Measurements from ENCODE around the gene HDHD5. TPM values are rescaled to one million over a fixed set of nuclear protein-coding genes. Genes with fewer than 3 reads are reported as not detected.

Gene HDHD5
- total RNA-seq, 4 donors from 2014 or later: 38.5 to 58.3 (median 44.5) TPM

- no peaks in the 10 kb centered on the region for H3K27me3 ChIP-seq
- TF ChIP-seq EP300 (IDR thresholded peaks at IDR 0.05) (no peak), POLR2AphosphoS5 (IDR thresholded peaks at IDR 0.05) (no peak), CTCF (IDR thresholded peaks at IDR 0.05) (no peak), POLR2A (IDR thresholded peaks at IDR 0.05) (no peak)
- no peak overlapping the region for H3K27ac ChIP-seq
- H3K36me3 ChIP-seq: peaks cover 82% of the 10 kb centered on the region
- H3K9me3 ChIP-seq: no peaks in the 10 kb centered on the region
- H3K4me3 ChIP-seq: no peak overlapping the region
- WGBS: 90% methylated on average over 8 of the region's 8 CpGs
- H3K4me1 ChIP-seq: no peaks in the 10 kb centered on the region
- peak in 1 of 2 donors; percentile 17 for DNase-seq (ENCODE audit: low spot score in 2 of 2)
Observed at GRCh38 chr22:17140022-17140421, 19.1 kb downstream of the HDHD5 start.

GRCh38 chr22:17138513-17138912 is 20.6 kb downstream of the HDHD5 start:
- Histone ChIP-seq H3K36me3 (peaks cover 67% of the 10 kb centered on the region), H3K4me1 (no peaks in the 10 kb centered on the region), H3K27ac (no peak overlapping the region), H3K4me3 (no peak overlapping the region), H3K27me3 (no peaks in the 10 kb centered on the region), H3K9me3 (no peaks in the 10 kb centered on the region)
- 86% methylated on average over 11 of the region's 11 CpGs for WGBS
- no peak for TF ChIP-seq POLR2A (IDR thresholded peaks at IDR 0.05)
- TF ChIP-seq EP300 (IDR thresholded peaks at IDR 0.05): no peak
- no peak for TF ChIP-seq CTCF (IDR thresholded peaks at IDR 0.05)
- TF ChIP-seq POLR2AphosphoS5 (IDR thresholded peaks at IDR 0.05): no peak
- DNase-seq (ENCODE audit: low spot score in 2 of 2): peak in 1 of 2 donors; percentile 30

- Histone ChIP-seq H3K27ac (no peak overlapping the region), H3K4me3 (no peak overlapping the region), H3K9me3 (no peaks in the 10 kb centered on the region), H3K27me3 (no peaks in the 10 kb centered on the region), H3K36me3 (peaks cover 61% of the 10 kb centered on the region), H3K4me1 (no peaks in the 10 kb centered on the region)
- 94% methylated on average over 10 of the region's 17 CpGs for WGBS
- TF ChIP-seq POLR2A (IDR thresholded peaks at IDR 0.05) (no peak), POLR2AphosphoS5 (IDR thresholded peaks at IDR 0.05) (no peak), EP300 (IDR thresholded peaks at IDR 0.05) (no peak), CTCF (IDR thresholded peaks at IDR 0.05) (no peak)
- peak in 1 of 2 donors; percentile 25 for DNase-seq (ENCODE audit: low spot score in 2 of 2)
Observed at GRCh38 chr22:17137861-17138425, 21.1 kb downstream of the HDHD5 start.

GRCh38 chr22:17137170-17137569 is 21.9 kb downstream of the HDHD5 start:
- TF ChIP-seq CTCF (IDR thresholded peaks at IDR 0.05): no peak
- TF ChIP-seq POLR2A (IDR thresholded peaks at IDR 0.05): no peak
- TF ChIP-seq POLR2AphosphoS5 (IDR thresholded peaks at IDR 0.05): no peak
- no peak for TF ChIP-seq EP300 (IDR thresholded peaks at IDR 0.05)
- H3K4me1 ChIP-seq: no peaks in the 10 kb centered on the region
- DNase-seq (ENCODE audit: low spot score in 2 of 2): peak in 1 of 2 donors; percentile 41
- no peaks in the 10 kb centered on the region for H3K27me3 ChIP-seq
- H3K4me3 ChIP-seq: no peak overlapping the region
- H3K36me3 ChIP-seq: peaks cover 53% of the 10 kb centered on the region
- H3K27ac ChIP-seq: no peak overlapping the region
- WGBS: 65% methylated on average over 4 of the region's 4 CpGs
- H3K9me3 ChIP-seq: no peaks in the 10 kb centered on the region

GRCh38 chr22:17135153-17135760 is 23.8 kb downstream of the HDHD5 start:
- H3K9me3 ChIP-seq: no peaks in the 10 kb centered on the region
- 89% methylated on average over 12 of the region's 15 CpGs for WGBS
- no peak for TF ChIP-seq CTCF (IDR thresholded peaks at IDR 0.05)
- TF ChIP-seq POLR2AphosphoS5 (IDR thresholded peaks at IDR 0.05): no peak
- no peak for TF ChIP-seq POLR2A (IDR thresholded peaks at IDR 0.05)
- TF ChIP-seq EP300 (IDR thresholded peaks at IDR 0.05): no peak
- H3K4me1 ChIP-seq: no peaks in the 10 kb centered on the region
- DNase-seq (ENCODE audit: low spot score in 2 of 2): peak in 1 of 2 donors; percentile 41
- no peak overlapping the region for H3K27ac ChIP-seq
- H3K36me3 ChIP-seq: peaks cover 34% of the 10 kb centered on the region
- H3K27me3 ChIP-seq: no peaks in the 10 kb centered on the region
- H3K4me3 ChIP-seq: no peak overlapping the region

All from suprapubic skin (tissue), 4 donors.